WERI-Rb-1 (cell line): ENCODE measurements around the gene WDR74.

Experiments
- DNase-seq: peaks from one replicate; pipeline ENCODE4 v3.0.0-alpha.2; 2020
- H3K27ac ChIP-seq: fragments of 250-450 bp; sonication (Bioruptor Pico); 2 replicates; pipeline ENCODE4 v1.5.1; 2020; ENCODE audit warnings: mild to moderate bottlenecking, moderate library complexity
- H3K27me3 ChIP-seq: fragments of 250-450 bp; sonication (Bioruptor Pico); 2 replicates; pipeline ENCODE4 v1.5.1; 2021; ENCODE audit warnings: mild to moderate bottlenecking, low read depth, moderate library complexity; ENCODE audit not compliant: insufficient read depth, severe bottlenecking
- H3K36me3 ChIP-seq: fragments of 250-450 bp; sonication (Bioruptor Pico); 2 replicates; pipeline ENCODE4 v1.5.1; 2020; ENCODE audit warnings: mild to moderate bottlenecking, moderate library complexity
- H3K4me3 ChIP-seq: 2 replicates; pipeline ENCODE4 v1.5.1; 2011; ENCODE audit warnings: low read depth, mild to moderate bottlenecking, control low read depth, low read length
- H3K9me3 ChIP-seq: fragments of 250-450 bp; sonication (Bioruptor Pico); 2 replicates; pipeline ENCODE4 v1.5.1; 2021; ENCODE audit warnings: mild to moderate bottlenecking, moderate library complexity; ENCODE audit not compliant: severe bottlenecking
- TF ChIP-seq, protein P1 (sequence below): IDR thresholded peaks from 2 replicates; pipeline ENCODE4 v1.5.1; 2011; ENCODE audit warnings: low read depth, mild to moderate bottlenecking, control low read depth, inconsistent platforms, low read length

Gene WDR74

DNA sequence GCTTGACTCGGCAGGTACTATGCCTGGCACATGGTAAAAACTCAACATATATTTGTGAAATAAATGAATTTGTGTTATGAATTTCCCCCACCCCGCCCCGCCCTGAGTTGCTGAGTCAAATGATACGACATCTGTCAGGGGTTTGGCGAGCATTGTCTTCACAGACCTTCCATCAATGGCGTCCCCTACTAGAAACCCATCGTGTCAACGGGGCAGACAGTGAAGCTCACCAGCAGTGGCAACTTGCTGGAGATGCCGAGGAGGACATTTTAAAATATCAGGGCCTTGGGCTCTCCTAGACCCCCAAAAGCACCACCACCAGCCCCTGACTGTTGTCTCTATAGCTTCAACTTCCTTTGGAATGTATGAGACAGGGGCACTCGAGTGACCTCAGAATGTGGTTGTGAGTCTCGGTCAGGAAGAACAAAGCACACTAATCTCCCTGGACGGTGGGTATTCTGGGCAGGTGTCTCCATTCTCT is 33.4 kb downstream of the WDR74 start:
- Histone ChIP-seq H3K4me3 (peak overlapping the region; percentile 75), H3K27ac (peak overlapping the region; percentile 82), H3K9me3 (no peaks in the 10 kb centered on the region), H3K36me3 (peaks cover 34% of the 10 kb centered on the region), H3K27me3 (no peaks in the 10 kb centered on the region)
- peak; percentile 27 for DNase-seq
- TF ChIP-seq, protein P1, sequence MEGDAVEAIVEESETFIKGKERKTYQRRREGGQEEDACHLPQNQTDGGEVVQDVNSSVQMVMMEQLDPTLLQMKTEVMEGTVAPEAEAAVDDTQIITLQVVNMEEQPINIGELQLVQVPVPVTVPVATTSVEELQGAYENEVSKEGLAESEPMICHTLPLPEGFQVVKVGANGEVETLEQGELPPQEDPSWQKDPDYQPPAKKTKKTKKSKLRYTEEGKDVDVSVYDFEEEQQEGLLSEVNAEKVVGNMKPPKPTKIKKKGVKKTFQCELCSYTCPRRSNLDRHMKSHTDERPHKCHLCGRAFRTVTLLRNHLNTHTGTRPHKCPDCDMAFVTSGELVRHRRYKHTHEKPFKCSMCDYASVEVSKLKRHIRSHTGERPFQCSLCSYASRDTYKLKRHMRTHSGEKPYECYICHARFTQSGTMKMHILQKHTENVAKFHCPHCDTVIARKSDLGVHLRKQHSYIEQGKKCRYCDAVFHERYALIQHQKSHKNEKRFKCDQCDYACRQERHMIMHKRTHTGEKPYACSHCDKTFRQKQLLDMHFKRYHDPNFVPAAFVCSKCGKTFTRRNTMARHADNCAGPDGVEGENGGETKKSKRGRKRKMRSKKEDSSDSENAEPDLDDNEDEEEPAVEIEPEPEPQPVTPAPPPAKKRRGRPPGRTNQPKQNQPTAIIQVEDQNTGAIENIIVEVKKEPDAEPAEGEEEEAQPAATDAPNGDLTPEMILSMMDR = no peak

DNA sequence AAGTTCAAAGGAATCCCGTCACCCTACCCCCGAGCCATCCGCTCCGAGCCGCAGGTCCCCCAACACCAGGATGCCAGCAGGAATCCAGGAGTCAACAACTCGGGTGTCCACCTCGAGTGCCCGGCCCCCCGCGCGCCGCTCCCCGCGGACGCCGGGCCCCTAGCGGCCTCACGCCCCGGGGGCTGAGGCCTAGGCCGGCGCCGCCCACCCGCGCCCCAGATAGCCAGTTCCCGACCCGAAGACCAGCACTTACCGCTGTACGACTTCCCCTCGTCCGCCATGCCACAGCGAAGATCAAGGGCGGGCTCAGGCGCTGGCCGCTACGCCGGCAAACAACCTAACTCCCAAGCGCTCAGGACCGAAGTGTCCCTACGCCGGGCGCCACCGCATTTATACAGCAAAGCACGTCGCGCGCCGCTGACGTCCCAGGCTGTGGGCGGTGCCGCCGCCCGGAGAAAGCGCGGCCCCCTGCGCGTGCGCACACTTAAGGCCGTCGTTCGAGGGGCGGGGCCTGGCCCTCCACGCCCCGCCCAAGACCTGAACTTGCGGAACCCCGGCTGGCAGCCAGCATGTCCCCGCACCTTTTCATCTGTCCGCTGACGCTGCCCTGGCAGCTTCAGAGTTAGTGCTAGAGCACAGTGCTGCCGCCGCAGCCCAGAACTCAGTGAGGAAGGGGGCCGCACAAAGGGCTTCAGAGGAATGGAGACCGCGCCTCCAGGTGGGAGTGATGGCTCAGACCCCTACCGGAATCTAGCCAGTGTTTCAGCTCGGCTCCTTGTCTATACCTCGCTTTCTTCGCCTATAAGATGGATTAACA is 34.1 kb downstream of the WDR74 start, which contains the start of gene NXF1:
Gene NXF1, minus strand, starts transcription at position 365 of the 817 bp plus-strand sequence. Its CDS starts 84 bp downstream, at position 281.
- peak within 1 kb of the TSS; percentile 82 for H3K27ac ChIP-seq
- H3K9me3 ChIP-seq = no peaks in the 10 kb centered on the region
- TF ChIP-seq, protein P1 = no peak
- peak within 1 kb of the TSS; percentile 75 for H3K4me3 ChIP-seq
- peak; percentile 95 for DNase-seq
- peaks cover 39% of the 10 kb centered on the region for H3K36me3 ChIP-seq
- H3K27me3 ChIP-seq = no peaks in the 10 kb centered on the region

DNA sequence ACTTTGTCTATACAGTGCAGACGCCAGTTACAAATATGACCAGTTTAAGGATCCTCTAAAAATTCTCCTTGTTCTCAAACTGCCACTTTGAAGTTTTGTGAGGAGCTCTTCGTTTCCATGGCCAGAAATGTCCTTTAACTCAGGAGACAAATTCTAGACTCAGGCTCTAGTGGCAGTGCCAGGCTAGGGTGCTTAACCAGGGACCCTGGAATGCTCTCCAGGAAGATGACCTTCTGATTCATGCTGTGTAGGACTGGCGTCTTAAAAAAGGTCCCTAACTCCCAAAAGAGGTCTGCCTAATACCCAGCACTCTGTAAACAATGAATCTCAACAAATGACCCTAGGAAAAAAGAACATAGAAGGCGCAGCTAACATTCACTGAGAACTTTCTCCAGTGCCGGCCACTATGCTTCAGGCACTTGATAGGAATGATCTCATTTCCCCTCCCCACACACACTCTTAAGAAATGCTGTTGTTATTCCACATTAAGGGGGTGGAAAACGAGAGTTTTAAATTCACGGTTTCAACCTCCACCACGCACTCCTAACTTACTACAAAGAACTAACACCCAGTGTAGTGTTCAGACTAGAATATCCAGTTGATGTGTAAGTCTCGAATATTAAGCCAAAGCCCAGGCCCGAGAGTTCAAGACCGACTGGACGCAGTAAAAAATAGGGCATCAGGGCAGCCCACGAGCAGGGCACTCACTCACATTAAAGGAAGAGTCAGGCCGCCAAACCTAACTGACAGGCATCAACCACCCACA is 34.9 kb downstream of the WDR74 start:
- Histone ChIP-seq H3K36me3 (peaks cover 47% of the 10 kb centered on the region), H3K27me3 (no peaks in the 10 kb centered on the region), H3K27ac (peak overlapping the region; percentile 54), H3K9me3 (no peaks in the 10 kb centered on the region), H3K4me3 (peak overlapping the region; percentile 75)
- TF ChIP-seq, protein P1 = no peak
- no peak for DNase-seq

DNA sequence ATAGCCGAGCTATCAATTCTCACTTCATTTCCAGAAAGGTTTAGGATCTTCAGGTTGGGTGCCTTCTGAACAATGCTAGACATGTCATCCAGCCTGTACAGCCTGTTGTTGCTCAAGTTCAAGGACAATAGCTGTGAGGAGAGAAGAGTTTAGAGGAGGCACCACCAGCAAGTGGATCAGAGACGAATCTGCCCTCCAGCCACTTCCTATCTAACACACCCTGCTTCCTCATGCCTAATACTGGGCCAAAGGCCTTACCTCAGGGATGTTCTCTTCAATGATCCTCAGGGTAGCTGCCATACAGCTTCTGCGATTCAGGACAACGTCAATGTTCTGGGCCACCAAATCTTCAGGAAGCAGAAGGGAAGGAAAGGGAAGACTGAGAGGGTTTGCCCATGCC is 38.3 kb downstream of the WDR74 start:
- Histone ChIP-seq H3K36me3 (peaks cover 75% of the 10 kb centered on the region), H3K27ac (no peak overlapping the region), H3K4me3 (no peak overlapping the region), H3K9me3 (no peaks in the 10 kb centered on the region), H3K27me3 (no peaks in the 10 kb centered on the region)
- no peak for DNase-seq
- TF ChIP-seq, protein P1 = no peak

DNA sequence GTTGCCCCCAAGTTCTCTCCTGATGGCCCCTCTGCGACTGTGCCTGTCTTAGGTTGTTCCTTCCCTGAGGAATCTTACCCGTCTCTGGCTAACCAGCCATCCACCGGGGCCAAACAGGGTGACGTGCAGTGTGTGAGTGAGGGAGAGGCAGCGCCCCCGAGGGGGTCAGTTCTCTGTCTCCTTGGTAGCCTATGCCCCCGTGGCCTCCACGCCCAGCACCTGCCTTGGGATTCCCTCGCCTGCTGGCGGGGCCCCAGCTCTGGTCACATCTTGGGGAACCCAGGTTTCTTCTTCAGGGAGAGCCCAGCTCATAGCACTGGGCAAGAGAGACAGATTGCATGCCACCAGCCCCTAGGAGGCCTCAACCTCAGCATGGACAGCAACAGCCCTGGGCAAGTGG is 39.9 kb downstream of the WDR74 start:
- TF ChIP-seq, protein P1 = no peak
- Histone ChIP-seq H3K27ac (no peak overlapping the region), H3K36me3 (peaks cover 91% of the 10 kb centered on the region), H3K4me3 (no peak overlapping the region), H3K9me3 (no peaks in the 10 kb centered on the region), H3K27me3 (no peaks in the 10 kb centered on the region)
- DNase-seq = no peak
